IMR-90 (cell line): ENCODE data around the gene KLHL17.

ENCODE experiments used
- CEBPB ChIP-seq: IDR thresholded peaks from 2 replicates; pipeline ENCODE4 v1.6.1; 2012; ENCODE audit warnings: low read depth, low read length, improper control_type of control experiment
- CTCF ChIP-seq: conservative IDR thresholded peaks from 2 replicates; pipeline ENCODE4 v1.5.1; 2012; ENCODE audit warnings: mild to moderate bottlenecking, low read depth, low read length, improper control_type of control experiment
- POLR2A ChIP-seq: IDR thresholded peaks from 2 replicates; pipeline ENCODE4 v1.6.1; 2012; ENCODE audit warnings: mild to moderate bottlenecking, low read depth, low read length

- TF ChIP-seq CEBPB (no peak), CTCF (no peak), POLR2A (no peak)
These were observed 17.9 kb downstream of the KLHL17 start for GRCh38 chr1:978069-978834.
